Measurements from ENCODE around the gene PAK4.

DNA sequence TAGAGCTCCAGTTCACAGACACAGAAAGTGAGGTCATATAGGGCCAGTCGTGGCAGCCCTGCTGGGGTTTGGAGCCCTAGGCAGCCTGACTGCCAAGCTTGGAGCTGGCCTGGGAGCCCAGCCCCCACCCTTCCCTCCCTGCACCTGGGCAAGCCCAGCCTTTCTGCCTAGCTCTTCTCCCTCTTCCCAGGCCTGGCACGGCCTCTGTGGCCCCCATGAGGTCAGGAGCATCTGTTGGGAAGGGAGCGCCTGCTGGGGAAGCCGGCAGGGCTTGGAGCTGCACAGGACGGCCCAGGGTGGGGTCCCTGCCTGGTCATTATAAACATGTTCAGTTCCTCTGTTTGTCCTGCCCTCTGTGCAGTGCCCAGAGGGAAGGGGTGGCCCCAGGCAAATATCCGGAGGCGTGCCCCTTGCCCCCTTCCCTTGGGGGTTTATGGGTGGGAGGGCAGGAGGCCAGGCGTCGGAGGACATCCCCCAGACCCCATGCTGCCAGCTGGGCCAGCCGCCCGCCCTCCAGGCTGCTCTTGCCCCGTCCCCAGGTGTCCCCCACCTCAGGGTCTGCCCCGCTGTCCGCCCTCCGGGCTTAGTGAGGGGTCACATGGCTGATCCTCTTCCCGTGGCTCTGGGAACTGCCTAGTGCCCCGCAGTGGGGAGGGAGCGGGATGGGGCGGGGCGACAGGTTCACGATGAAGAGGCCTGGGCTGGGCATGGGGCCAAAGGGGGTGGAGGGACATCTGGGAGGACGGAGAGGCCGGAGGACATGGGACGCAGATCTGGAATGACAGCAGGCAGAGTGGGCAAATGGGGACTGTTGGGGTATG lies 41.2 kb downstream of the PAK4 start:
- TF ChIP-seq RFX5 (IDR thresholded peaks at IDR 0.05; ENCODE audit: borderline replicate concordance, low read depth, low read length) (no peak), POLR2A (IDR thresholded peaks at IDR 0.05; ENCODE audit: control extremely low read depth in 1 of 2, low read depth in 2 of 2, low read length in 2 of 2) (no peak), KDM1A (IDR thresholded peaks at IDR 0.05; ENCODE audit: borderline replicate concordance, low read length) (no peak), SP1 (IDR thresholded peaks at IDR 0.05; ENCODE audit: low read depth, low read length) (no peak), CTCF (IDR thresholded peaks at IDR 0.05; ENCODE audit: control extremely low read depth in 1 of 3, insufficient read depth in 1 of 3, low read depth in 1 of 3, low read length in 3 of 3) (no peak), ZNF274 (IDR thresholded peaks at IDR 0.05; ENCODE audit: borderline replicate concordance, extremely low read depth, low read length) (no peak), TBP (IDR thresholded peaks at IDR 0.05; ENCODE audit: low read depth, low read length) (no peak), TCF12 (IDR thresholded peaks at IDR 0.05; ENCODE audit: low read depth, low read length) (no peak), POLR2AphosphoS5 (IDR thresholded peaks at IDR 0.05; ENCODE audit: low read depth, low read length) (no peak), CEBPB (IDR thresholded peaks at IDR 0.05; ENCODE audit: low read depth, low read length) (no peak), YY1 (IDR thresholded peaks at IDR 0.05; ENCODE audit: low read depth, low read length) (no peak)
